HG03342 (cell line): ENCODE measurements around the gene EMSY.
"Not testable (repeated sequence)": the region's sequence is repeated elsewhere in the genome, so short reads cannot be mapped to it uniquely, and the experiment has no call there.

Source experiments
- ATAC-seq: cut with Tn5 transposase; IDR thresholded peaks from one replicate; pipeline ENCODE4 v1.9.1; 2021; ENCODE audit warnings: mild to moderate bottlenecking, moderate library complexity; ENCODE audit not compliant: unreplicated experiment

Gene EMSY, protein sequence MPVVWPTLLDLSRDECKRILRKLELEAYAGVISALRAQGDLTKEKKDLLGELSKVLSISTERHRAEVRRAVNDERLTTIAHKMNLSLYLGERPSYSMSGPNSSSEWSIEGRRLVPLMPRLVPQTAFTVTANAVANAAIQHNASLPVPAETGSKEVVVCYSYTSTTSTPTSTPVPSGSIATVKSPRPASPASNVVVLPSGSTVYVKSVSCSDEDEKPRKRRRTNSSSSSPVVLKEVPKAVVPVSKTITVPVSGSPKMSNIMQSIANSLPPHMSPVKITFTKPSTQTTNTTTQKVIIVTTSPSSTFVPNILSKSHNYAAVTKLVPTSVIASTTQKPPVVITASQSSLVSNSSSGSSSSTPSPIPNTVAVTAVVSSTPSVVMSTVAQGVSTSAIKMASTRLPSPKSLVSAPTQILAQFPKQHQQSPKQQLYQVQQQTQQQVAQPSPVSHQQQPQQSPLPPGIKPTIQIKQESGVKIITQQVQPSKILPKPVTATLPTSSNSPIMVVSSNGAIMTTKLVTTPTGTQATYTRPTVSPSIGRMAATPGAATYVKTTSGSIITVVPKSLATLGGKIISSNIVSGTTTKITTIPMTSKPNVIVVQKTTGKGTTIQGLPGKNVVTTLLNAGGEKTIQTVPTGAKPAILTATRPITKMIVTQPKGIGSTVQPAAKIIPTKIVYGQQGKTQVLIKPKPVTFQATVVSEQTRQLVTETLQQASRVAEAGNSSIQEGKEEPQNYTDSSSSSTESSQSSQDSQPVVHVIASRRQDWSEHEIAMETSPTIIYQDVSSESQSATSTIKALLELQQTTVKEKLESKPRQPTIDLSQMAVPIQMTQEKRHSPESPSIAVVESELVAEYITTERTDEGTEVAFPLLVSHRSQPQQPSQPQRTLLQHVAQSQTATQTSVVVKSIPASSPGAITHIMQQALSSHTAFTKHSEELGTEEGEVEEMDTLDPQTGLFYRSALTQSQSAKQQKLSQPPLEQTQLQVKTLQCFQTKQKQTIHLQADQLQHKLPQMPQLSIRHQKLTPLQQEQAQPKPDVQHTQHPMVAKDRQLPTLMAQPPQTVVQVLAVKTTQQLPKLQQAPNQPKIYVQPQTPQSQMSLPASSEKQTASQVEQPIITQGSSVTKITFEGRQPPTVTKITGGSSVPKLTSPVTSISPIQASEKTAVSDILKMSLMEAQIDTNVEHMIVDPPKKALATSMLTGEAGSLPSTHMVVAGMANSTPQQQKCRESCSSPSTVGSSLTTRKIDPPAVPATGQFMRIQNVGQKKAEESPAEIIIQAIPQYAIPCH (N-terminal part only)

DNA sequence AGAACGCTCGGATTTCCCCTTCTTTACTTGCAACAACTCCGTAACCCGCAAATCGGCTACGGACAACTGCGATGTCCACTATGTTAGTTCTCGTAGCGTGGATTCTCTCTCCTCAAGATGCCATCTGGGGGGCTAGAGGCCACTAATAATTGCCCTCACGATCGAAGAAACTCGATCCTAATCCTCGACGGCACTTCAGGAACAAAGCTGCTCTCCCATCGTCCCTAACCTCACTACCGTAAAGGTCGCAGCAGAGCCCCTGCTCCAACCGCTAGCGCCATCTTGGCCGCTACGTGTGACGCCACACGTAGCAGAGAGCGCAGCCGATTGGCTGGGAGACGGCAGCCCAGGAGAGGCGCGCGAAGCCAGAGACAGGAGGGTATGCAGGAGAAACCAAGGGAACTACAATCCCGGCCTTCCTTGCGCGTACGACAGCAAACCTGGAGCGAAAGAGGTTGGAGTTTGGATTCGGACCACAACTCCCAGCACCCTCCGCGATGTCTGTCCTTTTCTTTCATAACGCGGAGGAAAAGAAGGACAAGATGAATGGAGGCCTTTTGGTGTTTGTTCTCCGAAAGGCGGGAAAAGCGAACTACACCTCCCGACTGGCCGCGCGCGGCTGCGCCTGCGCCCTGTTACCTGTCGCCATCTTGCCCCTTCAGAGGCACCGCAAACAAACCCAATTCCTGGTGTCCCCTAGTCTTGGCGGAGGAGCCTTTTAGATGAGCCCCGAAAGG is at the start of gene EMSY:
Gene EMSY, plus strand, starts transcription at position 635 of the 737 bp plus-strand sequence. CDS start 1,921 bp downstream, outside the sequence.
- peak; percentile 90 for ATAC-seq

DNA sequence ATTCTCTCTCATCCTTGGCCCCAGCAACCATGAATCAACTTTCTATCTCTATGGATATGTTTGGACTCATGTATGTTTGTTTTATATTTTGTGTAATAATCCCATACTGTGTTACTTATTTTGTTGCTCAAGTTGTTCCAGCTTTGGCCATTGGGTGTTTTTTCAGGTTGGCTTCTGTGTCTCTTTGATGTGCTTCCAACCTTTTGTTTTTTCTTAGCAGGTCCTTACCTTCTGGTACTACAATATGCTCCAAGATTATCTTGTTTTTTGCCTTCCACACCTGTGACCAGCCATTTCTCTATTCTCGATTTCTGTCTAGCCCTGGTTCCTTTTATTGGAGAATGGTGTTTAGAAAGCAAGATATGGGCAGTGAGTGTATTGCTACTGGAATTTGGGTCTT is 49.5 kb upstream of the EMSY start:
- no peak for ATAC-seq

DNA sequence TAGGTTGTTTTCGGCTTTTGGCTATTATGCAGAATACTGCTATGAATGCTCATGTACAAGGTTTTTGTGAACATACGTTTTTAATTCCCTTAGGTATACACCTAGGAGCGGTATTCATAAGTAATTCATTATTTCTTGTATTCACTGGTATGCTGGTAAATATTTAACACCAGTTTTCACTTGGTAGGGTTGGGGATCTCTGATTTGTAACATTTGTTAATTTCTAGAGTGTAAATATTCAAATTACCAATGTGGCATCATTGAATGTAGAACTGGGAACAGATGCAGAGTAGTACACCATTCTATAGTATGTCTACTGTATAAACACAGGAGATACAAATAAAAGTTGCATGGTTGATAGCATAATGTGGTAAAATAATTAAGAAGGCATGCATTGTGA is 47.4 kb upstream of the EMSY start:
- no peak for ATAC-seq

DNA sequence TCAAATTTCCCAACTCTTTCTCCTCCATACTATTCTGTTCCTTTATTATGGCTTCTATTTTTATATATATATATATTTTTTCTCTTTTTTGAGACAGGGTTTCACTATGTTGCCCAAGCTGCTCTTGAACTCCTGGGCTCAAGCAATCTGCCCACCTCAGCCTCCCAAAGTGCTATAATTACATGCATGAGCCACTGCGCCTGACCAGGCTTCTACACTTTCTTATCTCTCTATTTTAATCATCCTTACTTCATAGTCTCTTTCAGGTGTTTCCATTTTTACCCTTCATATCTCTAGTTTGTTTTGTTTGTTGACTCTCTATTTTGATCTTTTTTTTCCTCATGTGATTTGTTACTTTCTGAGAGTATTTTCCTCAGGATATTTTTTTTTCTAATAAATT is 43.9 kb upstream of the EMSY start:
- ATAC-seq: no peak

DNA sequence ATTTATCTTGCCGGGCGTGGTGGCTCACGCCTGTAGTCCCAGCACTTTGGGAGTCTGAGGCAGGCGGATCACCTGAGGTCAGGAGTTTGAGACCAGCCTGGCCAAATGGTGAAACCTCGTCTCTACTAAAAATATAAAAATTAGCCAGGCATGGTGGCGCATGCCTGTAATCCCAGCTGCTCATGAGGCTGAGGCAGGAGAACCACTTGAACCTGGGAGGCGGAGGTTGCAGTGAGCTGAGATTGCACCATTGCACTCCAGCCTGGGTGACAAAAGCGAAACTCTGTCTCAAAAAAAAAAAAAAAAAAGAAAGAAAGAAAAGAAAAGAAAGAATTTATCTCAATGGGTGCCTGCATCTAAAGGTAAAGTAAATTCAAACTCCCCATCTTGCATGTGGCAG is 43.3 kb upstream of the EMSY start:
- not testable (repeated sequence) for ATAC-seq

DNA sequence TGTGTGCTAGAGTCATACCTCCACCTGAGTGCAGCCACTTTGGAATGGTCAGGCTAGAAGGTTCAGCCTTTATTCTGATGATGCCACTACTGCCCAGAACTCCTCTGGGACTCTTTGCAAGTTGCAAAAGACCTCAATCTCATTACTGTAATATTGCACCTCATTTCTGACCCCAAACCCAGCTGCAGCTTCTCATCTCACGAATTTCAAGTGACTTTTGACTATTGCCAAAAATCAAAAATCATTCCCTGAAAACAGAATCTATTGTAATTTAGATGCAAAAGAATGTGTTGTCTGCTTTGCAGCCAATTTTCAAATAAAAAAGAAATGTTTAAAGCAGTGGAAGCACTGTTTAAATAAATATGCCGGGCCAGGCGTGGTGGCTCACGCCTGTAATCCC is 38.5 kb upstream of the EMSY start:
- ATAC-seq: no peak

DNA sequence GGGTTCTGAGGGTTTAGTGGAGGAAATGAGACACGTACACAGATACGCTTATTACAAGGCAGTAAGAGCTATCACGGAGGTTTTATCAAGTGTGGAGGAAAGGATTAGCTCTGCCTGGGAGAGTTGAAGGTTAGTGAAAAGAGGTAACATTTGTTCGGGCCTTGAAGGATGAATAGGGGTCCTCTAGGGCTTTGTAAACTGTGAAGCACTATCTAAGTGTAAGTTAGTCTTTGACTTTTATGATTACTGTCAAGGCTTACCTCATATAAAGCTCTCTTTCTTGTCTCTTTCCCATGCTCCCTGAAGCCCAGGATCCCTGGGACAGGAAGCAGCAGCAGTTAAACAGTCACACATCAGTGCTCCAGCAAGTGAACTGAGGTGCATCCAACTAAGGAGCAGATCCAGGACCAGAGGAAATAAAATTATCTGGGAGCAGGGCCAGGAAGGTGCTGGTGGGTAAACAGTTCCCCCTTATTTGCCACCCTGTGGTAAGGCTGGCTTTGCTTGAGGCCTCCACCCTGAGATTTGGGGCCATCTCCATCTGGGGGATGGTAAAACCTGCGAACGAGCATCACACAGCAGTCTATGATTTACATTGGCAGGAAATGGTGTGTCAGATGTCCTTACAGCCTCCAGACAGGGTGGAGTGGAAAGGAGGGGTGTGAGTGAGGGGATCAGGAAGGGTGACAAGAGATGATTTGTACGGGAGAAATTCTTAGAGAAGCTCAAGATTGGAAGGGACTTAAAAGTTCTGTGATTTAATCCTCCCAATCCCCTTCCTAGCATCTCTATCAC is 36.5 kb upstream of the EMSY start:
- ATAC-seq: no peak

DNA sequence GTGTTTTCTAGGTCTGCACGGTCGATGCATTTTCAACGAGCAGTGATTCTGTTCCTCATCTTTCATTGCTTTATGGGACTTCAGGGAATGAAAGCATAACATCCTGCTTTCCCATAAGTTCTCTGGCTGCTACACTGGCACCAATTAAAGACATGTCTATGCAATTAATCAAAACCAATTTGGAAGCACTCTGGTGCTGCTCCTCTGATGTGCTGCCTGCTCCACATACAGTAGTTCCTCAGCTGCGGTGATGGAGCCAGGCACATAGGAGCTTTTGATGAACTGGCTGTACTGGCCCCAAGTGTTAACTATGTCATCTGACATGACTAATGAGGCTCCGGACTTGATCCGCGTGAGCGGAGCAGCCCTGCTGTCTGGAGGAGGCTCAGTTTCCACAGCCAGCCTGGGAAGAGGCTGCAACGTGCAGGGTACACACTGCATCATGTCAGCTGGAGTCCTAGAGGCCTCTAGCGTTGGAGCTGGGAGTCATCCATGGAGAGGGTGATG is 33.9 kb upstream of the EMSY start:
- ATAC-seq: no peak

DNA sequence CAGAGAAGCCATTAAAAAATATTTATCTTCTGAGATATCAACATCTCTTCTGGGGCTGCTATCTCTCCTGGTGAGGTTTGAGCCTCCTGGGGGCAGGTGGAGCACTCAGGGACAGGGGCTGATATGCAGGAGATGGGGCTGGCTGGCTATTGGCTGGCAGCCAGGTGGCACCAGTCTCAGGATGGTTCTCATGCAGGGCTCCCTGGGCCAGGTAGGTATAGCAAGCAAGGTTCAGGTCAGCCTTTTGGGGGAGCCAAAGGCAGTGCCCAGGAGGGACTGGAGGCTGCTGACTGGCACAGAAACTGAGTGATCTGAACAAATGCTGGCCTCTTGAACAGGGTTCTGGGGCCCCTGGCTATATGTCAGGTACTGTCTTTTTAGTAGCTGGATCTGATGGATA is 29.7 kb upstream of the EMSY start:
- no peak for ATAC-seq

DNA sequence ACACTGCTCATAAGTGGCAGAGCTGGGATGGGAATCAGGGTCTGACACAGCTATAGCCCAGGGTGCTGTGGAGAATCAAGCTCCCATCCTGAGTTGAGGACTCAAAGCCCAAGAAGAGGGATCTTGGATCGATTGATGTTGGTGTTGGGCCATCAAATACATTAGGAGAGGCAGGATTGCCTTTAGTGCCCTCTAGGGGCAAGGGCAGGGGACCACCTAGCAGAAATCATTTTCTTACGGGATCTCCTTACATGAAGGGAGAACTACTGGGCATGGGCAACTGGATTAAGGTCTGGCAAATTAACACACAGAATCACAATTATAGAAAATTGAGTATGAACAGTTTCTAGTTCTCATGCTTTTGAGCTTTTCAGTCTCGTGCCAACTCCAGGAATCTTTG is 24.9 kb upstream of the EMSY start:
- no peak for ATAC-seq

DNA sequence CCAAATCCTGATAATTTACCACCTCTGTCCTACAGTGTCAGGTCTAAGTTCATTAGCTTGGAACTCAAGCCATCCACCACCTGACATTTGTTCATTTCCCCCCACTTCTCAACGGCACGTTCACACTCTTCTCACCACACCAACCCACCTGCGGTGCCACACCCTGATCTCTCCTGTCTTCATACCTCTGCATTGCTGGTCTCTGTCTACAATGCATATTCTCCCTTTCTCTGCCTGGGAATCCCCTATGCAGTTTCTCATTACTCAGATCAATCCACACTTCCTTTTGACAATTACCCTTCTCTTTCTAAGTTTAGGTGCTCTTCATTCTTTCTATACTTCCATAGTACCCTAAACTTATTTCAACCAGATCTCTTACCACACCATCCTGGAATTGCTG is 20.4 kb upstream of the EMSY start:
- ATAC-seq: no peak

DNA sequence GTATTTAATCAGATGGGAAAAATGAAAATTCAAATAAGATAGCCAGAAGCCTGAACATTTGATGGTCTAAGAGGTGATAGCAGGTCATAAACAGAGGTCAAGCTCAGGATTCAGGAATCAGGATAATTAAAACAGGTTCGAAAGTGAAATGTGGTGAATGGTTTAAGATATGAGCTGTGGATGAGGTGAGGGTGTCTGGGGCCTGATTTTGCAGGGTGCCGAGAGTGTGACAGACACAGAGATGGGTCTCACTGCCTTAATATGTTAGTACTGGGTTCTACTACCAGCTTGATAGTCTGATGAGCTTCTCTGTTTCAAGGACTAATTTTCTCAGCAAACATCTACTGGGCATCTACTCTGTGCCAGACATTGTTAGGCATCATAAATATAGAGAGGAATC is 19.9 kb upstream of the EMSY start:
- no peak for ATAC-seq

DNA sequence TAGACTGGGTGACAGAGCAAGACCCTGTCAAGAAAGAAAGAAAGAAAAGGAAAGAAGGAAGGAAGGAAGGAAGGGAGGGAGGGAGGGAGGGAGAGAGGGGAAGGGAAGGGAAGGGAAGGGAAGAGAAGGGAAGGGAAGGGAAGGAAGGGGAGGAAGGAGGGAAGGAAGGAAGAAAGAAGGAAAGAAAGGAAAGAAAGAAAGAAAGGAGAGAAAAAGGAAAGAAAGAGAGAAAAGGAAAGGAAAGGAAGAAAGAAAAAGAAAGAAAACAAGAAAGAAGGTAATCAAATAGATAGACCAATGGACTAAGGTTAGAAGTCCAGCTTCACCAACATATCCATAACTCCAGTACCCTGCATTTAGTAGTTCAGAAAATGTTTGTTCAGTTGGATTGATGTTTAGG is 18.2 kb upstream of the EMSY start:
- no peak for ATAC-seq

DNA sequence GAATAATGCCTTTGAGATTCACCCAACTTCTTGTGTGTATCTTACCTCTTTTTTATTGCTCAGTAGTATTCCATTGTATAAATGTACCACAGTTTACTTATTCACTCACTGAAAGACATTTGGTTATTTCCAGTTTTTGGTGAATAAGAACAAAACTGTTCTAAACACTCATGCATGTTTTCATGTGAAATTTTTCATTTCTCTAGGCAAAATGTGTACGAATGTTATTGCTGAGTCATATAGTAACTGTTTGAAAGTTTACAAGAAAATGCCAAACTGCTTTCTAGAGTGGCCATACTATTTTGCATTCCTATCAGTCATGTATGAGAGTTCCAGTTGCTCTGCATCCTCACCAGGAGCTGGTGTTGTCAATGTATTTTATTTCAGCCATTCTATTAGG is 8.8 kb upstream of the EMSY start:
- no peak for ATAC-seq

DNA sequence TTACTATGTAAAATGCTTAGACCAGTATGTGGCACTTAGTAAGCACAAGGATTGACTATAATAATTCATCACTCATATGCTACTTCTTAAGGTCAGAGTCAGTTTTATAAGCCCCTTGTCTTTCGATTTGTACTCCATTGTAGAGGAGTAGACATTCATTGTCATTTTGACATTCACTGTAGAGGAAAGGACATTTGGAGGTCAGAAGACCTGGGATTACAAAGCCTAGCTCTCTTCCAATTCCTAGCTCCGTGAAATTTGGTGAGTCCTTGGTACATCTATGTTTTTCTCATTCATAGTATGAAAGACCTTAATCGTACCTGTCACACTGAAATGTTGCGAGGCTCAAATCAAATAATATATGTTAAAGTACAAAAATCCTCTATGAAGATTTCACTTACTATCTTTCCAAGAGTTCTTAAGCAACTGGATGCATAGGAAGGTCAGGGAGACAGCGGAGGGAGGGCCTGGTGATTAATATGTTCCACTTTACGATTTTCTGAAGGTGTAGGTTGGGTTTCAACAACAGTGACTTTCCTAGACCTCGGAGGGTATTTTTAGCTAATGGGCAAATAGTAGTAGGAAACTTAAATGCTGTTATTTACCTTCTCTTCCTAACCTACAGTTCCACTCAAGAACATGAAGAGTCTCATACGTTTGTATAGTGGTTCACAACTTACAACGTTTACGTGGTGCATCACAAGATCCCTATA is 1.4 kb upstream of the EMSY start:
- ATAC-seq: no peak

DNA sequence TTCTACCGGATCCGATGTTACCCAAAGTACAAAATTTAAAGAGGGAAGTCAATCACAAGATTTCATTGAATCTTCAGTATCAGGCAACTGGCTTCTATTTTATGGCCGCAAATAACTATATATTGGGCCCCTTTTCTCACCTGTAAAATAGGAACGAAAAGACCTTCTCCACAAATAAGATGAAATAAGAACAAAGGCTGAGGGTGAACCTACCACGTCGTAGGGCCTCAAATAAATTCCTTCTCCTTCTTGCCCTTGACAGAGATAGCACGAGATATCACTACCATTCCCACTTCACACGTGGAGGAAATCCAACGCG is 794 bp upstream of the EMSY start:
- no peak for ATAC-seq

DNA sequence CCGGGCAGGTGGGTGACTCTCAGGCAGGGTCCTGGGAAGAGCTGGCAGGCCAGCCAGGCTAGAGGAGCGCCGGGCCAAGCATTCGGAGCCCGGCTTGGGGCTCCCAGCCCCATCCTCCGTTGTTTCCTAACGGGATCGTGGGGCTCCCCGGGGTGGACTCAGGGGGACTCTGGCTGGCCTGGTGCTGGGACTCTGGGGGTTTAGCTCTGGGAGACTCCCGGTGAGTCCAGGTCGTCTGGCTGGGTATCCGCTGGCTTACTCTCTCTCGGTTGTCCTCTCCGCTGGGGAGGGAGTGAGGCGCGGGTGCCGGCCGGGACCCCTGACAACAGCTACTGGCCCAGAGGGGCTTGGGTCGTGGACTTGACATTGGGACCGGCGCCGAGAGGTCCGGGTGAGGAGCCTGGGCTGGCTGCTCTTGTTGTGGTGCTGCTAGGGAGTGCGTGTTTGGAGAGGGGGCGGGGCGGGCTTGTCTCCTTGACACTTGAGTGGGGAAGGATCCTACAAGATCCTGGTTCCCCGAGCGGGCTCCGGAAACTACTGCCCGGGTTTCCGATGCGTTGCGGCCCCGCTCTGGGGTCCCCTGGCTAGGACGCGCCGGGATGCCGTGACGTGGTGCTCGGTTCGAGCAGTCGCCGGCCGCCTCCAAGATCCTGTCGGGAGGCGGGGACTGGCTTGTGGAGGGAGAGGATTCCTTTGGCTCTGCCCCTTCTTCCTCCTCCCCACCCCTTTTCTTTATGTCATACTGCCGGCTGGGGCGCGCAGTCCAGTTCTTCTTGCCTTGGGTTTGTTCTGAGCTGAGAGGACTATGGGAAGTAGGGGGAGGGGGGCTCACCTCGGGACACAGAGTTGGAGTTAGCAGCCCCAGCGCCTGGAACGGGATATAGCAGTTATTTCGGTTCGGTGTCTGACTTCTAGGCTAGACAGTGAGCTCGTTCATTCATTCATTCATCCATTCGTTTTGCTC is 585 bp downstream of the EMSY start:
- ATAC-seq: peak; percentile 13

DNA sequence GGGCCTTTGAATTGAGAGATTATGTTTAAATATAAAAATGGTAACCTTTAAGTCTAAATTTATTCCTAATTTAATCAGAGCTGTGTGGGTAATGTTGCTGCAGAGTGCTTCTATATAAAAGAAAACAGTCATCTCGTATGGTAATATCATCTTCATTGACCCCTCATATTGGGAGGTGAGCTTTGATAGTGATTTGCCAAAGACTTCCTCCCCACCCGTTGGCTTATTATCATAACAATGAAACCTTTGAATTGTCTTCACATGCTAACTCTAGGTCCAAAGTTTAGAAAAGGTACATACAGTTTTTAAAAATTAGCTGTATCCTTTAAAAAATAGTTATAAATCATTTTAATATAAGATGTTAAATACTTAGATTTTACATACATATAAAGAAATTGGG is 3.7 kb downstream of the EMSY start:
- no peak for ATAC-seq
